ENCODE measurements around the gene JAZF1. TPM values are rescaled to one million over a fixed set of nuclear protein-coding genes. Genes with fewer than 3 reads are reported as not detected.

The JAZF1 gene
- total and polyA plus RNA-seq, 5 donors from 2014 or later: 6.4 to 30.7 (median 7.6) TPM

GRCh38 chr7:28123752-28124151 is 56.8 kb downstream of the JAZF1 start:
- Mint-ChIP-seq H3K4me1 (peaks cover 36 to 93% (median 74%) of the 10 kb centered on the region in 4 donors), H3K9me3 (peaks cover 0 to 1% (median 0%) of the 10 kb centered on the region in 7 donors), H3K27ac (peak overlapping the region; percentile 86 to 96 (median 89)), H3K4me3 (peak overlapping the region; percentile 45 to 75 (median 68)), H3K27me3 (no peaks in the 10 kb centered on the region), H3K36me3 (peaks cover 3% of the 10 kb centered on the region)
- peak; percentile 55 to 69 for ATAC-seq (ENCODE audit: low read depth in 2 of 2)
- H3K9me3 ChIP-seq (ENCODE audit: control insufficient read depth in 2 of 2, low read length in 2 of 2): no peaks in the 10 kb centered on the region
- H3K36me3 ChIP-seq (ENCODE audit: control insufficient read depth, insufficient read depth, low read length): no peaks in the 10 kb centered on the region
- no peaks in the 10 kb centered on the region for H3K27me3 ChIP-seq (ENCODE audit: control insufficient read depth, insufficient read depth, low read length)
- DNase-seq: peak in 2 of 3 donors; percentile 31 to 55
- H3K4me1 ChIP-seq (ENCODE audit: control insufficient read depth, insufficient read depth, low read length, poor library complexity, severe bottlenecking): peaks cover 75% of the 10 kb centered on the region
- H3K4me3 ChIP-seq (ENCODE audit: low read depth, low read length): peak overlapping the region; percentile 56
- peak overlapping the region; percentile 44 for H3K27ac ChIP-seq (ENCODE audit: insufficient read depth, low read length, poor library complexity, severe bottlenecking)

- Mint-ChIP-seq H3K4me1 (peaks cover 33 to 73% (median 65%) of the 10 kb centered on the region in 4 donors), H3K36me3 (peaks cover 3% of the 10 kb centered on the region), H3K4me3 (peak overlapping the region in 2 of 4 donors; percentile 22 to 37), H3K27ac (peak overlapping the region in 2 of 3 donors; percentile 5 to 86), H3K27me3 (no peaks in the 10 kb centered on the region), H3K9me3 (peaks cover 0 to 1% (median 0%) of the 10 kb centered on the region in 7 donors)
- H3K4me1 ChIP-seq (ENCODE audit: control insufficient read depth, insufficient read depth, low read length, poor library complexity, severe bottlenecking): peaks cover 63% of the 10 kb centered on the region
- no peak for DNase-seq
- H3K27ac ChIP-seq (ENCODE audit: insufficient read depth, low read length, poor library complexity, severe bottlenecking): no peak overlapping the region
- ATAC-seq (ENCODE audit: low read depth in 2 of 2): no peak
- no peaks in the 10 kb centered on the region for H3K9me3 ChIP-seq (ENCODE audit: control insufficient read depth in 2 of 2, low read length in 2 of 2)
- no peaks in the 10 kb centered on the region for H3K36me3 ChIP-seq (ENCODE audit: control insufficient read depth, insufficient read depth, low read length)
- no peaks in the 10 kb centered on the region for H3K27me3 ChIP-seq (ENCODE audit: control insufficient read depth, insufficient read depth, low read length)
- H3K4me3 ChIP-seq (ENCODE audit: low read depth, low read length): peak overlapping the region; percentile 46
These were observed 59.1 kb downstream of the JAZF1 start for GRCh38 chr7:28121496-28121895.

GRCh38 chr7:28116041-28116440 is 64.6 kb downstream of the JAZF1 start:
- Histone ChIP-seq H3K27ac (ENCODE audit: insufficient read depth, low read length, poor library complexity, severe bottlenecking) (no peak overlapping the region), H3K9me3 (ENCODE audit: control insufficient read depth in 2 of 2, low read length in 2 of 2) (no peaks in the 10 kb centered on the region), H3K36me3 (ENCODE audit: control insufficient read depth, insufficient read depth, low read length) (peaks cover 2% of the 10 kb centered on the region), H3K4me1 (ENCODE audit: control insufficient read depth, insufficient read depth, low read length, poor library complexity, severe bottlenecking) (peaks cover 15% of the 10 kb centered on the region), H3K4me3 (ENCODE audit: low read depth, low read length) (no peak overlapping the region), H3K27me3 (ENCODE audit: control insufficient read depth, insufficient read depth, low read length) (no peaks in the 10 kb centered on the region)
- Mint-ChIP-seq H3K4me1 (peaks cover 9 to 36% (median 24%) of the 10 kb centered on the region in 4 donors), H3K9me3 (peaks cover 0 to 1% (median 0%) of the 10 kb centered on the region in 7 donors), H3K4me3 (no peak overlapping the region), H3K27me3 (no peaks in the 10 kb centered on the region), H3K36me3 (no peaks in the 10 kb centered on the region), H3K27ac (no peak overlapping the region)
- DNase-seq (no peak), ATAC-seq (ENCODE audit: low read depth in 2 of 2) (no peak)

- Mint-ChIP-seq H3K36me3 (no peaks in the 10 kb centered on the region), H3K27me3 (no peaks in the 10 kb centered on the region), H3K4me1 (peaks cover 9 to 33% (median 20%) of the 10 kb centered on the region in 4 donors), H3K27ac (no peak overlapping the region), H3K9me3 (peaks cover 0 to 1% (median 0%) of the 10 kb centered on the region in 7 donors), H3K4me3 (no peak overlapping the region)
- H3K27ac ChIP-seq (ENCODE audit: insufficient read depth, low read length, poor library complexity, severe bottlenecking): no peak overlapping the region
- DNase-seq (no peak), ATAC-seq (ENCODE audit: low read depth in 2 of 2) (no peak)
- H3K4me1 ChIP-seq (ENCODE audit: control insufficient read depth, insufficient read depth, low read length, poor library complexity, severe bottlenecking): peaks cover 11% of the 10 kb centered on the region
- H3K4me3 ChIP-seq (ENCODE audit: low read depth, low read length): no peak overlapping the region
- no peaks in the 10 kb centered on the region for H3K27me3 ChIP-seq (ENCODE audit: control insufficient read depth, insufficient read depth, low read length)
- no peaks in the 10 kb centered on the region for H3K9me3 ChIP-seq (ENCODE audit: control insufficient read depth in 2 of 2, low read length in 2 of 2)
- H3K36me3 ChIP-seq (ENCODE audit: control insufficient read depth, insufficient read depth, low read length): peaks cover 2% of the 10 kb centered on the region
These were observed 65.3 kb downstream of the JAZF1 start for GRCh38 chr7:28115261-28115660.

GRCh38 chr7:28114056-28114455 is 66.5 kb downstream of the JAZF1 start:
- no peak overlapping the region for H3K27ac ChIP-seq (ENCODE audit: insufficient read depth, low read length, poor library complexity, severe bottlenecking)
- H3K27me3 ChIP-seq (ENCODE audit: control insufficient read depth, insufficient read depth, low read length): no peaks in the 10 kb centered on the region
- ATAC-seq (ENCODE audit: low read depth in 2 of 2) (no peak), DNase-seq (no peak)
- peaks cover under 1% of the 10 kb centered on the region for H3K4me1 ChIP-seq (ENCODE audit: control insufficient read depth, insufficient read depth, low read length, poor library complexity, severe bottlenecking)
- H3K4me3 ChIP-seq (ENCODE audit: low read depth, low read length): no peak overlapping the region
- no peaks in the 10 kb centered on the region for H3K9me3 ChIP-seq (ENCODE audit: control insufficient read depth in 2 of 2, low read length in 2 of 2)
- H3K4me3 Mint-ChIP-seq: no peak overlapping the region
- H3K27me3 Mint-ChIP-seq: no peaks in the 10 kb centered on the region
- H3K36me3 Mint-ChIP-seq: no peaks in the 10 kb centered on the region
- H3K27ac Mint-ChIP-seq: no peak overlapping the region
- H3K9me3 Mint-ChIP-seq: peaks cover 0 to 1% (median 0%) of the 10 kb centered on the region in 7 donors
- peaks cover 0 to 21% (median 13%) of the 10 kb centered on the region in 4 donors for H3K4me1 Mint-ChIP-seq
- H3K36me3 ChIP-seq (ENCODE audit: control insufficient read depth, insufficient read depth, low read length): peaks cover 2% of the 10 kb centered on the region

GRCh38 chr7:28112883-28113540 is 67.6 kb downstream of the JAZF1 start:
- peaks cover 2% of the 10 kb centered on the region for H3K36me3 ChIP-seq (ENCODE audit: control insufficient read depth, insufficient read depth, low read length)
- no peak overlapping the region for H3K27ac ChIP-seq (ENCODE audit: insufficient read depth, low read length, poor library complexity, severe bottlenecking)
- DNase-seq: no peak
- H3K27me3 ChIP-seq (ENCODE audit: control insufficient read depth, insufficient read depth, low read length): no peaks in the 10 kb centered on the region
- H3K4me3 ChIP-seq (ENCODE audit: low read depth, low read length): no peak overlapping the region
- Mint-ChIP-seq H3K27me3 (no peaks in the 10 kb centered on the region), H3K27ac (peak overlapping the region in 1 of 3 donors; percentile 23), H3K36me3 (peaks cover 7% of the 10 kb centered on the region), H3K9me3 (peaks cover 0 to 1% (median 0%) of the 10 kb centered on the region in 7 donors), H3K4me3 (no peak overlapping the region), H3K4me1 (peaks cover 0 to 19% (median 18%) of the 10 kb centered on the region in 4 donors)
- H3K4me1 ChIP-seq (ENCODE audit: control insufficient read depth, insufficient read depth, low read length, poor library complexity, severe bottlenecking): no peaks in the 10 kb centered on the region
- no peaks in the 10 kb centered on the region for H3K9me3 ChIP-seq (ENCODE audit: control insufficient read depth in 2 of 2, low read length in 2 of 2)
- no peak for ATAC-seq (ENCODE audit: low read depth in 2 of 2)

- H3K27ac Mint-ChIP-seq: no peak overlapping the region
- no peak overlapping the region for H3K27ac ChIP-seq (ENCODE audit: insufficient read depth, low read length, poor library complexity, severe bottlenecking)
- H3K4me3 ChIP-seq (ENCODE audit: low read depth, low read length): no peak overlapping the region
- H3K27me3 ChIP-seq (ENCODE audit: control insufficient read depth, insufficient read depth, low read length): no peaks in the 10 kb centered on the region
- no peak overlapping the region for H3K4me3 Mint-ChIP-seq
- no peak for ATAC-seq (ENCODE audit: low read depth in 2 of 2)
- H3K4me1 Mint-ChIP-seq: peaks cover 0 to 19% (median 18%) of the 10 kb centered on the region in 4 donors
- no peak for DNase-seq
- H3K9me3 Mint-ChIP-seq: peaks cover 0 to 1% (median 0%) of the 10 kb centered on the region in 7 donors
- peaks cover 2% of the 10 kb centered on the region for H3K36me3 ChIP-seq (ENCODE audit: control insufficient read depth, insufficient read depth, low read length)
- H3K36me3 Mint-ChIP-seq: peaks cover 8% of the 10 kb centered on the region
- H3K27me3 Mint-ChIP-seq: no peaks in the 10 kb centered on the region
- H3K9me3 ChIP-seq (ENCODE audit: control insufficient read depth in 2 of 2, low read length in 2 of 2): no peaks in the 10 kb centered on the region
- no peaks in the 10 kb centered on the region for H3K4me1 ChIP-seq (ENCODE audit: control insufficient read depth, insufficient read depth, low read length, poor library complexity, severe bottlenecking)
These were observed 68.1 kb downstream of the JAZF1 start for GRCh38 chr7:28112467-28112866.

- H3K4me3 Mint-ChIP-seq: no peak overlapping the region
- no peak overlapping the region for H3K27ac ChIP-seq (ENCODE audit: insufficient read depth, low read length, poor library complexity, severe bottlenecking)
- peaks cover 0 to 1% (median 0%) of the 10 kb centered on the region in 7 donors for H3K9me3 Mint-ChIP-seq
- DNase-seq: no peak
- no peak for ATAC-seq (ENCODE audit: low read depth in 2 of 2)
- no peak overlapping the region for H3K27ac Mint-ChIP-seq
- H3K27me3 Mint-ChIP-seq: no peaks in the 10 kb centered on the region
- H3K4me3 ChIP-seq (ENCODE audit: low read depth, low read length): no peak overlapping the region
- no peaks in the 10 kb centered on the region for H3K9me3 ChIP-seq (ENCODE audit: control insufficient read depth in 2 of 2, low read length in 2 of 2)
- H3K27me3 ChIP-seq (ENCODE audit: control insufficient read depth, insufficient read depth, low read length): no peaks in the 10 kb centered on the region
- H3K4me1 Mint-ChIP-seq: peaks cover 0 to 22% (median 18%) of the 10 kb centered on the region in 4 donors
- H3K4me1 ChIP-seq (ENCODE audit: control insufficient read depth, insufficient read depth, low read length, poor library complexity, severe bottlenecking): no peaks in the 10 kb centered on the region
- peaks cover 8% of the 10 kb centered on the region for H3K36me3 Mint-ChIP-seq
- peaks cover 2% of the 10 kb centered on the region for H3K36me3 ChIP-seq (ENCODE audit: control insufficient read depth, insufficient read depth, low read length)
These were observed 68.6 kb downstream of the JAZF1 start for GRCh38 chr7:28112012-28112411.

Measured in CD4-positive, CD25-positive, alpha-beta regulatory T cell (primary cell).